GM12801 (cell line): Measurements from ENCODE around the gene CKAP5.

Source experiments
- CTCF ChIP-seq: IDR thresholded peaks from one replicate; pipeline ENCODE4 v1.5.1; 2011; ENCODE audit warnings: control low read depth; ENCODE audit not compliant: insufficient read length; ENCODE audit errors: extremely low read depth

Gene CKAP5

GRCh38 chr11:46845740-46846509 is at the start of gene CKAP5:
Gene CKAP5, minus strand, starts transcription at chr11:46846280. Its CDS starts 25,049 bp downstream, at chr11:46821231.
- TF ChIP-seq CTCF, result no peak

- no peak for TF ChIP-seq CTCF
Observed at GRCh38 chr11:46895821-46896220, 49.7 kb upstream of the CKAP5 start.

GRCh38 chr11:46894961-46895360 is 48.9 kb upstream of the CKAP5 start:
- TF ChIP-seq CTCF, result no peak

GRCh38 chr11:46894506-46894905 is 48.4 kb upstream of the CKAP5 start:
- no peak for TF ChIP-seq CTCF

- TF ChIP-seq CTCF, result no peak
Observed at GRCh38 chr11:46892838-46893237, 46.8 kb upstream of the CKAP5 start.

- TF ChIP-seq CTCF, result no peak
Observed at GRCh38 chr11:46892109-46892508, 46.0 kb upstream of the CKAP5 start.

- no peak for TF ChIP-seq CTCF
Observed at GRCh38 chr11:46890665-46891064, 44.6 kb upstream of the CKAP5 start.
